H1 (cell line): ENCODE results near the gene SLC7A8. TPM values are rescaled to one million over a fixed set of nuclear protein-coding genes. Genes with fewer than 3 reads are reported as not detected.

Source experiments
- NRF1 ChIP-seq: IDR thresholded peaks from 2 replicates; pipeline ENCODE4 v1.6.1; 2011; ENCODE audit warnings: mild to moderate bottlenecking, low read depth, low read length, improper control_type of control experiment
- SP1 ChIP-seq: IDR thresholded peaks from 2 replicates; pipeline ENCODE4 v1.6.1; 2011; ENCODE audit warnings: low read depth, low read length
- TEAD4 ChIP-seq: IDR thresholded peaks from 2 replicates; pipeline ENCODE4 v1.6.1; 2012; ENCODE audit warnings: low read depth, low read length, inconsistent platforms, mixed read lengths
- YY1 ChIP-seq: IDR thresholded peaks from 2 replicates; pipeline ENCODE4 v1.6.1; 2011; ENCODE audit warnings: low read depth, mild to moderate bottlenecking, low read length
- polyA plus RNA-seq, 7 experiments: library from polyadenylated mRNA; depleted of rRNA in 3 of 7; stranded (reverse) in 5 of 7; unstranded in 2 of 7; fragments of >200 nt in 5 of 7; fragments of 200-250 nt in 2 of 7; gene quantifications; 1 replicate in 5 of 7; 2 replicates in 1 of 7; 4 replicates in 1 of 7; pipeline versions ENCODE4 v1.2.1 to v1.2.3, GENCODE V29; 2011 to 2013; ENCODE audit warnings: missing spikeins in 2 of 7, mixed read lengths in 2 of 7
- total RNA-seq: library from RNA; stranded (reverse); fragmentation: NEBNext Ultra II Directional; extraction: Animal tissue kit (Norgen Biotek cat#: 25700); gene quantifications from 2 replicates; pipeline ENCODE4 v1.2.1, GENCODE V29; 2021

SLC7A8 gene
- total and polyA plus RNA-seq, 2 of the 8 experiments (the other 6 are each of a cell fraction or from before 2014, with no cell fraction given), result 182 to 204 TPM

DNA sequence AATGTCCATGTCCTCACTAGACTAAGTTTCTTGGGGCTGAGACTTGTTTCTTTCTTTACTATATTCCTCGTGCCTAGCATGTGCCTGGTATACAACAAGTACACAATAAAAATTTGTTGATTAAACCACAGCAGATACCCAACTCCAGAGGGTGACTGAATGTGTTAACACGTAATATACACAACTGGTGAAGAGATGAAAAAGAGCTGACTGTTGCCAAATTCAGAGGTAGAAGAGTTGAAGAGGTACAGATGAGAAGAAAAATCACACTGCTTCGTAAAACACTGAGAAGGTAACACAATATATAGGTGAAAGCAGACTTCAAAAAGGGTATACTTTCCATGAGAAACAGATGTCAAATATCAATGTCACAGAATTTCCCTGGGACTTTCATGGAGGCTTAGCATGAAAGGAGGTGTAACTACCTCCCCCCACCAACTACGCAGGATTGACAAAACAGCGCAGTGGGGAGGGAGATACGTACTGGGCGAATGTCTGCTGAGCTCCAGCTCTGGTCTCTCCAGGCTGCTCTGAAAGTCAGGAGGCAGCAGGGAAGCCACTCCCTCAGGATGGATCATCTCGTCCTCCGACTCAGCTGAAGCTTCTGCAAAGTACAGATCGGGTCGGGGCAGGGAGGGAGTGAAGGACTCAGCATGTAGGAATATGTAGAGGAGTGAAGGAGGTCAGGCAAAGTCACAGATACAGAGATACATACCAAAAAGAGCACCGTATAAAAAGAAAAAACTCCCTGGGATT is 93.8 kb downstream of the SLC7A8 start (continued):
- TF ChIP-seq YY1 (no peak), SP1 (no peak), NRF1 (no peak), TEAD4 (no peak)
